HG03521 (cell line): Measurements from ENCODE around the gene GLI1.
"Not testable (repeated sequence)": the region's sequence is repeated elsewhere in the genome, so short reads cannot be mapped to it uniquely, and the experiment has no call there.

Experiments used
- ATAC-seq: cut with Tn5 transposase; IDR thresholded peaks from one replicate; pipeline ENCODE4 v1.9.1; 2021; ENCODE audit warnings: mild to moderate bottlenecking, moderate library complexity; ENCODE audit not compliant: unreplicated experiment

The GLI1 gene

DNA sequence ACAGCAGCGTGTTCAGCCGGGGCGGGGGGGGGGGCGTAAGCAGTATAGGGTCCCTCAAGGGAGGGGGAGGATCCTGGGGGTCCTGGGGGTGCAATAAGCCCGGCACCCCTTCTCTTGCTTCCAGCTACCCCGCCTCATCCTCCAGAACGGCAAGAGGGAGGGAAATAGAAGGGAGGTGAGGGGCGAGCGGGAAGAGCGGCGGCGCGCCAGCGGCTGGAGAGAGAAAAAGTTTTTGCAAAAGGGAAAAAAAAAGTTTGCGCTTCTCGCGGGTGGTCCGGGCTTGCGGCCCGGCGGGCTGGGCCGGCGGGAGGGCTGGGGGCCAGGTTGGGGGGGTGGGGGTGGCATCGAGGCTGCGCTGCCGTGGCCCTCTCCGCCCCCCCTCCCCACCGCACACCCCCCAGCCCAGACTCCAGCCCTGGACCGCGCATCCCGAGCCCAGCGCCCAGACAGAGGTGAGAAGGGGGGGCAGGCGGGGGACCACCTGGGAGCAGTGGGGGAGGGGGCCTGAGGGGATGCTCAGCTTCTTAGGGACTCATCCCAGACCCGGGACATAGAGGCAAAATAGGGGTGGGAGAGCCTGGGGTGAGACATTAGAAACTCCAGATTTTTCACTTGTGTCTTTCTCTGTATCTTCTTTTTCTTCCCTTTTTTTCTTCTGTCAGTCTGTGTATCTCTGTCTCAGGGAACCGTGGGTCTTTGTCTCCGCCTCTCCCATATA, at the start of gene GLI1:
Gene GLI1, plus strand, starts transcription at position 36 of the 718 bp plus-strand sequence. CDS start 3,907 bp downstream, outside the sequence.
- ATAC-seq: no peak

DNA sequence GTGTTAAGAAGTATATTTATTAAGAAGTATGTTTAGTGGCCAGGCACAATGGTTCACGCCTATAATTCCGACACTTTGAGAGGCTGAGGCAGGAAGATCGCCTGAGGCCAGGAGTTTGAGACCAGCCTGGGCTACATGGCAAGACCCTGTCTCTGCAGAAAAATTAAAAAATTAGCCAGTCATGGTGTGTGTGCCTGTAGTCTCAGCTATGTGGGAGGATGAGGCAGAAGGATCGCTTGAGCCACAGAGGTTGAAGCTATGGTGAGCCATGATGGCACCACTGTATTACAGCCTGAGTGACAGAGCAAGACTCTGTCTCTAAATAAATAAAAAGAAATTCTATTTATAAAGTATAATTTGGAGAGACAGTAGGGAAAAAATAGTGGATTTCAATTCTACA, 49.1 kb upstream of the GLI1 start:
- no peak for ATAC-seq

DNA sequence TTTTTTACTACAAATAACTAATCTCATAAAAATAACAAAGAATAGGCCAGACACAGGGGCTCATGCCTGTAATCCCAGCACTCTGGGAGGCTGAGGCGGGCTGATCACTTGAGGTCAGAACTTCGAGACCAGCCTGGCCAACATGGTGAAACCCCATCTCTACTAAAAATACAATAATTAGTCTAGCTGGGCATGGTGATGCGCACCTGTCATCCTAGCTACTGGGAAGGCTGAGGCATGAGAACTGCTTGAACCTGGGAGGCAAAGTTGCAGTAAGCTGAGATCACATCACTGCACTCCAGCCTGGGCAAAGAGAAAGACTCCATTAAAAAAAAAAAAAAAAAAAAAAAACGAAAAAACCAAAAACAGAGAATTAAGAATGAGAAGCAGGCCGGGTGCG, 45.4 kb upstream of the GLI1 start:
- not testable (repeated sequence) for ATAC-seq

DNA sequence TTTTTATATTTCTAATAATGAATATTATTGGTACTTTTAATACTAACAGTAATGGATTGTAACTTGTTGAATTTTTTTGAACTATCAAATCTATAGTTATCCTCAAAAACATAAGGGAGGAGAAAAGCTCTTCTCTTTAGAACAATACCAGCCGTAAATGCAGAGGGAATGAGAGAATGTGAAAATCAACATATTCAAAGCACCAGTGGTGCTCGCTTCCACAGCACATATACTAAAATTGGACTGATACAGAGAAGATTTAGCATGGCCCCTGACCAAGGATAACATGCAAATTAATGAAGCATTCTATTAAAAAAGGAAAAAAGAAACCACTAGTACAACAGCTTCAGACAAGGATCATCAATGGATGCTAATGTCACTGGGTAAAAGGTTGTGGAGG, 44.5 kb upstream of the GLI1 start:
- no peak for ATAC-seq

DNA sequence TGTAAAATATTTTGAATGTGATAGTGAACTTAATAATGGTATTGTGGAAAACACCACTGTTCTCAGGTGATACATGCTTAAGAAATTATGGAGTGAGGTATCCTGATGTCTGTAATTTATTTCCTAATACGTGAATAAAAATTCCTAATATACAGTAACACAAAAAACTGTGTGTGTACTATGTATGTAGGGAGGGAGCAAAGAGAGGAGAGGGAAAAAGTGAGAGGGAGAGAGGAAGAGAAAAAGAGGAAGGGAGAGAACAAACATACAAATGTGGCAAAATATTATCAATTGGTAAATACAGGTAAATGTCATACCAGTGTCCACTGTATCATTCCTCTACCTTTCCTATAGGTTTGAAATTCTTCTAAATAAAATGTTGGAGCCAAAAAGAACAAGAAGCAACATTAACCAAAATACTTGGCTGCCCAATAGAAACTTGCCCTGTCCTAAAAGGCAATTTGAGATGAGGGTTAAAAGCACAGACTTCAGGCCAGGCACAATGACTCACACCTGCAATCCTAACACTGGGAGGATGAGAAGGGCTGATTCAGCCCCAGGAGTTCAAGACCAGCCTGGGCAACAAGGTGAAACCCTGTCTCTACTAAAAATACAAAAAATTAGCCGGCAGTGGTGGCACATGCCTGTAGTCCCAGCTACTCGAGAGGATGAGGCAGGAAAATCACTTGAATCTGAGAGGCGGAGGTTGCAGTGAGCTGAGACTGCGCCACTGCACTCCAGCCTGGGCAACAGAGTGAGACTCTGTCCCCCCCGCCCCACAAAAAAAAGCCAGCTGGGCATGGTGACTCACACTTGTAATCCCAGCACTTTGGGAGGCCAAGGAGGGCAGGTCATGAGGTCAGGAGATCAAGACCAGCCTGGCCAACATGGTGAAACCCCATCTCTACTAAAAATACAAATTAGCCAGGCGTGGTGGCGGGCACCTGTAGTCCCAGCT, 43.3 kb upstream of the GLI1 start:
- ATAC-seq: no peak

DNA sequence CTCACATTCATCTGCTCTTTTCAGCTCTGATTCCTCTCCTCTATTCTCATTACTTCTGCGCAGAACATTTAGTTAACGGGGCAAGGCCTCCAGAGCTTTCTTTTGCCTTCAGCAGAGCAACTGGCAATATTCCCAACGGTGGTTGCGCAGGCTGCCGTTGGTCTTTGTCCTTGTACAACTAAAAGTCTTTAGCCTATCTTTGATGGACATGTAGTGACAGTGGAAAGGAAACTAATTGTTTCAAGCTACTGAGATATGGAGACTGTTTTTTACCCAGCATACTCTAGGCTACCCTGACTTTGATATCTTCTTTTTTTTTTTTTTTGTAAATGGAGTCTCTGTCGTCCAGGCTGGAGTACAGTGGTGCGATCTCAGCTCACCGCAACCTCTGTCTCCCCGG, 41.3 kb upstream of the GLI1 start:
- no peak for ATAC-seq

DNA sequence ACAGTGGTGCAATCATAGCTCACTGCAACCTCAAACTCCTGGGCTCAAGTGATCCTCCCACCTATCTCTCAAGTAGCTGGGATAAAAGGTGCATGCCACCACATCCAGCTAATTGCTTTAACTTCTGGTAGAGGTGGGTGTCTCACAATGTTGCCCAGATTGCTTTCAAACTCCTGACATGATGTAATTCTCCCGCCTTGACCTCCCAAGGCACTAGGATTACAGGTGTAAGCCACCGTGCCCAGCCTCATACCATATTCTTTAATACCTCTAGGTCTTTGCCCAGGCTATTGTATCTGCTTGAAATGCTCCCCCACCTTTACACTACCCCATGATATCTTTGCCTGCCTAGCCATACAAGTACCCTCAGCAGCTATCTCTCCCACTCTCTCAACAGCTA, 40.1 kb upstream of the GLI1 start:
- ATAC-seq: no peak

DNA sequence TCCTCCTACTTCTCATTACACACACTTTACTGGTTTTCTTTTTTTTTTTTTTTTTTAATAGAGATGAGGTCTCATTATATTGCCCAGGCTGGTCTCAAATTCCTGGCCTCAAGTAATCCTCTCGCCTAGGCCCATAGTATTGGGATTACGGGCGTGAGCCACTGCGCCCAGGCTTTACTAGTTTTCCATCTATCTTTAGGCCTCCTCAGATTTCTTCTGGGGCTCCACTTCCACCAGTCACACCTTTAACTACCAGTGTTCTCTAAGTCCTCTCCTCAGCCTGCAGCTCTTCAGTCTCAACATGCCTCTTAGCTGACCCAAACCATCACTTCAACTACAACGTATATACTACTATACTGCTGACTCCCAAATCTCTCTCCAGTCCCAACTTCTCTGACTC, 39.1 kb upstream of the GLI1 start:
- no peak for ATAC-seq

DNA sequence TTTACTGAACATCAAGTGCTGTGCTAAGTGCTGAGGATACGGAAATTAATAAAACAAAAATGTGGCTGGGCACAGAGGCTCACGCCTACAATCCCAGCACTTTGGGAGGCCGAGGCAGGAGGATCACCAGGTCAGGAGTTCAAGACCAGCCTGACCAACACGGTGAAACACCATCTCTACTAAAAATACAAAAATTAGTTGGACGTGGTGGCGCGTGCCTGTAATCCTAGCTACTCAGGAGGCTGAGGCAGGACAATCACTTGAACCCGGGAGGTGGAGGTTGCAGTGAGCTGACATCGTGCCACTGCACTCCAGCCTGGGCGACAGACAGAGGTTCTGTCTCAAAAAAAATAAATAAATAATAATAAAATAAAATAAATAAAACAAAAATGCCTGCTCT, 32.6 kb upstream of the GLI1 start:
- ATAC-seq: not testable (repeated sequence)

DNA sequence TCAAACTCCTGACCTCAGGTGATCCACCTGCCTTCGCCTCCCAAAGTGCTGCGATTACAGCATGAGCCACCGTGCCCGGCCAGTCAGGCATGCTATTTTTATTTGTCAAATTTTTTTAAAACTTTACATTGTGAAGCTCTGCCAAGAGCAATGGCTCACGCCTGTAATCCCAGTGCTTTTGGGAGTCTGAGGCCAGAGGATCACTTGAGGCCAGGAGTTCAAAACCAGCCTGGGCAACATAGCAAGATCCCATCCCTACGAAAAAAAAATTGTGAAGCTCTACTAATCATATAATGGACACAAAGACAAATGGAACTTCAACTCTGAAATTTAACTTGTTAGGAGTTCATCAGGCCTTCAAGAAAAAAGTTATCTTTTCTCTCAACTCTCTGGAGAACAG, 30.6 kb upstream of the GLI1 start:
- no peak for ATAC-seq

DNA sequence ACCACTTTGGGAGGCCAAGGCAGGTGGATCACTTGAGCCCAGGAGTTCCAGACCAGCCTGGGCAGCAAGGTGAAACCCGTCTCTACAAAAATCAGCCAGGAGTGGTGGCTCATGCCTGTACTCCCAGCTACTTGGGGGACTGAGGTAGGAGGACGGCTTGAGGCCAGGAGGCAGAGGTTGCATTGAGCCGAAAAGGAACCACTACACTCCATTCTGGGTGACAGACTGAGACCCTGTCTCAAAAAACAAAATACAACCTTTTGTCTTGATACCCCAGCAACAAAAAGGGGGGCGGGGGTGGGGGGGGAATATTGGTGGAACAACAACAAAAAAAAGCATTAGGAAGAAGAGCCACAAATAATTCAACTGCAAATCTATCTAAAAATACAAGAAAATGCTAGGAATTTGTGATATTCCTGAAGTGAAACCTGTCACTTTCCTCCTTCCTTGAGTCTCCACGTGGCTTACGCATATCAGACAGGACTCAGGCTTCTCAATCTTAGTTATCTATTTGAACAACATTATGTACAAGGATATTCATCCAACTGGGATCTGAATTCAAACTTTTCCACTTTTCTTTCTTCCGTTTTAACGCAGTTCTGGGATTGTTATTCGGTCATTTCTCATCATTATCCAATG, 30.0 kb upstream of the GLI1 start:
- ATAC-seq: no peak

DNA sequence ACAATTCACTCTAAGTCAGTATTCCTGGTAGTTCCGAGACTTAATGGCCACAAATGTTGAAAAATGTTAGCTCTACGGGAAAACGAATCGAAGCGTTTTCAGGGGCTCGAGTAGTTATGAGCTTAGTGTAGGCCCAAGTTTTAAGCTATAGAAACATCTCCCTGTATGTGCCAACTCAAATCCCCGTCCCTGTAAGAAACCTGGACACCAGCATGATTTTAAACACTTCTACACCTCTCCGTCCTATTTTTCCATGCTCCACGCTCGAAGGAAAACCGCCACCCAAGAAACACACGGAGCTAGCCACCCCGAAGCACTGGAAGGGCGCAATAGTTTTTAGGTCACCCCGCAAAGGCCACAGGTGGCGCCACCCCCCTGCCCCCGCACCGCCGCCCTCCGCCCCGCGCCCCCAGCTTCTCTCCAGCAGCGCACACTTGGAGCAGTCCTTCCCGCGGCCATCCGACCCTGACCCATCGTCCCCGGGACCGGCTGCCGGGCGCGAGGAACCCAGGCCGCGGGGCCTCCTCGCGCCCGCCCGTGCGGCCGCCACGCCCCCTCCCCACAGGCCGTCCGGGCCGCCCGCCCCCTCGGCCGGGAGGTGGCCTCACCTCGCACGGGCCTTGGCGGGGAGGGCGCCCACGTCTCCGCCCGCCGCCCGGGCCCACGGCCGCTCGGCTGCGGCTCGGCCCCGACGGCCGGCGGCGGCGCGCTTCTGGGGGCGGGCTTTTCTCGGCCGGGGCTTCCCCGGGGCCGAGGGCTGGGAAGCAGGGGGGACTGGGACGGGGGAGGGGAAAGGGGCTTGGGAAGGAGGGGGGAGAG, 29.3 kb upstream of the GLI1 start:
- peak; percentile 60 for ATAC-seq

DNA sequence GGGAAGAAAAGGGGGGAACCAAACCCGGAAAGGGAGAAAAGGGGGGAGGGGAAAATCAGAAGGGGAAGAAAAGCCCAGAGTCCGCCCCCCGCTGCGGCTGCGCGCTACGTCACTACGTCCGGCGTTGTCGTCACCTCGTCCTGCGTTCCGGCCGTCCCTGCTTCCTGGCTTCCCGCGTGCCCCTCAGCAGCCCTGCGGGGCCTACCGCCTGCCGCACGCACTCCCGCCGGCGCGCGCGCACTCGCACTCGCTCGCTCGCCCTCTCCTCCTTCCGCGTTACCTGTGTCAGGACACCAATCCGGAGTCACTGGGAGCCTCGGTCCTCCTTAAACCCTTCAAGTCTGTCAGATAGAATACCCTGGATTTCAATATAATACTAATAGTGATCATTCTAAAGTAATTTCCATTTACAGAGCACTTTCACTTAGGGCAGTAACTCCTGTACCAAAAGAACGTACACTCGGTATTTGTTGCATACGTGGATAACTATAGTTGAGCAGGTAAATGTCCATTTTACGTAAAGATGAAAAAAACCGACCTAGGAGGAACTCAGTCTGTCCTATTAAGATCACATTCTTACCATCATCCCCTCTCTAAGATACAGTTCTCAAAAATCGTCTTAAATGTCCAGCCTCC, 28.5 kb upstream of the GLI1 start, which contains the start of gene R3HDM2:
Gene R3HDM2, minus strand, starts transcription at position 113 of the 636 bp plus-strand sequence. CDS start 120,615 bp downstream, outside the sequence.
- peak; percentile 94 for ATAC-seq

DNA sequence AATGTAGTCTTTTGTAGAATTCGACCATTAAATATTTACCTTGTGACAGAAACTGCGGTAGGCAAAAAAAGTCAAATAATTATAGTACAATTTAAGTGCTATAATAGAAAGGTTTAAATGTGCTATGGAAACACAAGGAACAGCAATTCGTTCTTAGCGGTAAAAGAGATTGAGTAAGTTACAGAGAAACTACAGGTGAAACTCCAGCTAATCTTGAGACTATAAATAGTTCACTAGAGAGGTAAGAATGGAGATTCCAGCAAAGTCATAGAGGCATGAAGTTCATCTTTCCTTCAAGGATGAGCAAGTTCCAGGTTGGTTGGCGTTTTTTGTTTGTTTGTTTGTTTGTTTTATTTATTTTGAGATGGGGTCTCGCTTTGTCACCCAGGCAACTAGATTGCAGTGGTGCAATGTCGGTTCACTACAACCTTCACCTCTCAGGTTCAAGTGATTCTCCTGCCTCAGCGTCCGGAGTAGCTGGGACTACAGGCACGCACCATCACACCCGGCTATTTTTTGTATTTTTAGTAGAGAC, 27.9 kb upstream of the GLI1 start:
- no peak for ATAC-seq

DNA sequence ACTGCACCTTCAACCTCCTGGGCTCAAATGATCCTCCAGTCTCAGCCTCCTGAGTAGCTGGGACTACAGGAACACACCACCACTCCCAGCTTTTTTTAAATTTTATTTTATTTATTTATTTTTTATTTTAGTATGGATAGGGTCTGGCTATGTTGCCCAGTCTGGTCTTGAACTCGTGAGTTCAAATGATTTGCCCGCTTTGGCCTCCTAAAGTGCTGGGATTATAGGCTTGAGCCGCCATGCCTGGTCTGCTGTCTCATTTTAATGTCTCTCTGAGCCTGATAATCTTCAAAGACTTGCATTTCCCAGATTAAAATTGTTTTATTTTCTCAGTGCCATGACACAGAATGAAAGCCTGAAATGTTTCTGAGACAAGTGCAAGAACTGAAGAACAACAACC, 26.2 kb upstream of the GLI1 start:
- no peak for ATAC-seq

DNA sequence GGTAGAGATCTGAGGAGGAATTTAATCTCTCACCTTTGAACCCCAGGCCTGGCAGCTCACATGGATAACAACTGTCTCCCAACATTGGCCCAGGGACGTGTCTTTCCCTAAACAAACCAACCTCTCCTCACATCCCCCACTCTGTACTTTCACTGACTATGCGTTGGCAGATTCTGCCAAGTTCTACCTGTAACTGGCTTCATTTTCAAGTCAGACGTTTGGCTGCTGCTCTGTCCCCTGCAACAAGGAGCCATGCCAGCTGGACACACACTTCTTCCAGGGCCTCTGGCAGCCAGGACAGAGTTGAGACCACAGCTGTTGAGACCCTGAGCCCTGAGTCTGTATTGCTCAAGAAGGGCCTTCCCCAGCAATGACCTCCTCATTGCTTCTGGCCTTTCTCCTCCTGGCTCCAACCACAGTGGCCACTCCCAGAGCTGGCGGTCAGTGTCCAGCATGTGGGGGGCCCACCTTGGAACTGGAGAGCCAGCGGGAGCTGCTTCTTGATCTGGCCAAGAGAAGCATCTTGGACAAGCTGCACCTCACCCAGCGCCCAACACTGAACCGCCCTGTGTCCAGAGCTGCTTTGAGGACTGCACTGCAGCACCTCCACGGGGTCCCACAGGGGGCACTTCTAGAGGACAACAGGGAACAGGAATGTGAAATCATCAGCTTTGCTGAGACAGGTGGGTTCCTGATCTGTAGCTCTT, 24.9 kb upstream of the GLI1 start, which contains the start of gene INHBC:
Gene INHBC, plus strand, starts transcription at position 268 of the 707 bp plus-strand sequence. Its CDS starts 103 bp downstream, at position 371.
- ATAC-seq: no peak

DNA sequence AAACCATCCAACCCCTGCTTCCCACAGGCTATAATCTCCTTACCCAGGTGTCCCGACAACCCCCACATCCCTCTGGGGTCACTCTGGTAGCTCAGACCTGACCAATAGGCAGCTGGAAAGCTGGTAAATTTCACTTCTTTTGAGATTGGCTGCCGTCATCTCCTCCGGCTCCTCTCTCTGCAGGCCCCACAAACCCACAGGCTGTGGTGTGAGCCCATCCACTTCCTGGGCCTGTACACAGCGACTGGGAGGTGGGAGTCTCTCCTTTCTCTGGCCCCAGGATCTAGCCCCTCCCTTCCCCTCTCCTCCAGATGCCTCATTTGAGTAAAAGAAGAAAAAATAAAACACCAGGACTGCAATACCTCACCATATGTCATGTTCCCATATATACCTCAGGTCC, 24.3 kb upstream of the GLI1 start:
- no peak for ATAC-seq

DNA sequence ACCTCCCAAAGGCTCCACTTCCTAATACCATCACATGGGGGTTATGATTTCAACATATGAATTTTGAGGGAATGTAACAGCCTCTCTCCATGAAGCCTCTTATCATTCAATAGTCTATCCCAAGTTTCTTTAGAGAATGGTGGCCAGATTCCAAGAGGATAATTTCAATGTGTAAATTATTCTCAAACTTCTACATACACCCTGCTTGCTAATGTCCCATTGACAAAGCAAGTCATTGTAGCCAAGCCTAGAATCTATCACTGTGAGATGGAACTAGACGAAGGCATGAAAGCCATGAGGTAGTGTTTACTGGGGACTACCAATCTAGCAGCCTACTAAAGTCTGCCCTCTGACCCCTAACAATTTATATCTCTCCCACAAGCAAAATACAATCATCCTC, 21.2 kb upstream of the GLI1 start:
- no peak for ATAC-seq

DNA sequence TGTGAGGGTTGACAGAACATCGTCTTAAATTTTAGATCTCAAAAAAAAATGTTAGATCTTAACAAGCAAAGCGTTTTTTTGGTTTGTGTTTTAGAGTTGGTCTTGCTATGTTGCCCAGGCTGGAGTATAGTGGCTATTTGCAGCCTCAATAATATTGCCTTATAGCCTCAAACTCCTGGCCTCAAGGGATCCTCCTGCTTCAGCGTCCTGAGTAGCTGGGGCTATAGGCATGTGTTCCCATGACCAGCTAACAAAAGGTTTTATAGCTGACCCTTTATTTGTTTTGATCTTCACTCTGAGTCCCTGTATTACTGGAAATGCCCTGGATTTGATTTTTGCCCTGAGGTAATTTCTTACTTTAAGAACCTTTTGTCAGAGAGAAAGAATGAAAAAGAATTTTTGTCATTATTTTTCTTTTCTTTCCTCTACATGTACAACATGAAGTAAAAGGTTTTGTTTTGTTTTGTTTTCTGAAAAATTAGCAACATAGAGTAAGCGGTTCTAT, 19.8 kb upstream of the GLI1 start:
- no peak for ATAC-seq
